Mesenchymal stem cell (in vitro differentiated cells and primary cell): Measurements from ENCODE around the gene CALCR.

Source experiments
- DNase-seq: peaks from one replicate; pipeline ENCODE4 v3.0.0-alpha.2; 2013
- H2AFZ ChIP-seq: one replicate; pipeline ENCODE4 v1.6.1; 2013; ENCODE audit warnings: low read depth, mild to moderate bottlenecking, control low read depth, inconsistent platforms, low read length, moderate library complexity
- H2AK5ac ChIP-seq: 2 replicates; pipeline ENCODE4 v1.6.1; 2013; ENCODE audit warnings: low read length, moderate library complexity, mild to moderate bottlenecking, inconsistent platforms; ENCODE audit not compliant: severe bottlenecking
- H2BK120ac ChIP-seq: one replicate; pipeline ENCODE4 v1.6.1; 2013; ENCODE audit warnings: low read depth, mild to moderate bottlenecking, inconsistent platforms, low read length, moderate library complexity
- H2BK12ac ChIP-seq, 2 experiments: one replicate each; pipeline ENCODE4 v1.6.1; 2013; ENCODE audit warnings: inconsistent platforms in 2 of 2, low read length in 2 of 2, mild to moderate bottlenecking in 2 of 2, moderate library complexity in 2 of 2, control low read depth in 1 of 2
- H2BK15ac ChIP-seq: one replicate; pipeline ENCODE4 v1.6.1; 2013; ENCODE audit warnings: mild to moderate bottlenecking, low read depth, inconsistent platforms; ENCODE audit not compliant: poor library complexity, severe bottlenecking
- H2BK5ac ChIP-seq: 2 replicates; pipeline ENCODE4 v1.6.1; 2013; ENCODE audit warnings: low read depth, mild to moderate bottlenecking, low read length, control low read depth, inconsistent platforms; ENCODE audit not compliant: poor library complexity, severe bottlenecking
- H3K14ac ChIP-seq, 2 experiments: one replicate each; pipeline ENCODE4 v1.6.1; 2013; ENCODE audit warnings: inconsistent platforms in 2 of 2, low read length in 2 of 2, control low read depth in 1 of 2, mild to moderate bottlenecking in 1 of 2, moderate library complexity in 1 of 2
- H3K18ac ChIP-seq, 2 experiments: one replicate each; pipeline ENCODE4 v1.6.1; 2013; ENCODE audit warnings: inconsistent platforms in 2 of 2, low read length in 2 of 2, control low read depth in 1 of 2, low read depth in 1 of 2, mild to moderate bottlenecking in 1 of 2
- H3K23ac ChIP-seq, 2 experiments: one replicate each; pipeline ENCODE4 v1.6.1; 2013; ENCODE audit warnings: inconsistent platforms in 2 of 2, low read length in 2 of 2, mild to moderate bottlenecking in 2 of 2, moderate library complexity in 2 of 2, control low read depth in 1 of 2
- H3K27ac ChIP-seq: 2 replicates; pipeline ENCODE4 v1.5.1; 2013; ENCODE audit warnings: mild to moderate bottlenecking, moderate library complexity, low read length, control low read depth, inconsistent platforms; ENCODE audit not compliant: poor library complexity, severe bottlenecking
- H3K27me3 ChIP-seq, 2 experiments: 2 replicates each; pipeline versions ENCODE4 v1.6.1 to v1.7.0; 2013; ENCODE audit warnings: low read length in 2 of 2, mild to moderate bottlenecking in 2 of 2, moderate library complexity in 2 of 2, control low read depth in 1 of 2, inconsistent platforms in 1 of 2; ENCODE audit not compliant: control insufficient read depth in 1 of 2, insufficient read depth in 1 of 2
- H3K36me3 ChIP-seq, 2 experiments: 2 replicates each; pipeline versions ENCODE4 v1.6.1 to v1.7.0; 2013; ENCODE audit warnings: low read length in 2 of 2, control low read depth in 1 of 2, inconsistent platforms in 1 of 2, low read depth in 1 of 2, mild to moderate bottlenecking in 1 of 2; ENCODE audit not compliant: insufficient read depth in 2 of 2, control insufficient read depth in 1 of 2
- H3K4ac ChIP-seq, 2 experiments: one replicate each; pipeline ENCODE4 v1.6.1; 2013; ENCODE audit warnings: inconsistent platforms in 2 of 2, low read length in 2 of 2, mild to moderate bottlenecking in 2 of 2, moderate library complexity in 2 of 2, control low read depth in 1 of 2, low read depth in 1 of 2
- H3K4me1 ChIP-seq: 2 replicates; pipeline ENCODE4 v1.6.1; 2013; ENCODE audit warnings: low read depth, low read length, control low read depth; ENCODE audit not compliant: control insufficient read depth, insufficient read depth
- H3K4me2 ChIP-seq: 2 replicates; pipeline ENCODE4 v1.6.1; 2013; ENCODE audit warnings: low read length, mild to moderate bottlenecking, inconsistent platforms; ENCODE audit not compliant: poor library complexity, severe bottlenecking
- H3K4me3 ChIP-seq, 2 experiments: 2 replicates each; pipeline versions ENCODE4 v1.5.1 to v1.7.0; 2013; ENCODE audit warnings: low read length in 2 of 2, mild to moderate bottlenecking in 2 of 2, control low read depth in 1 of 2, low read depth in 1 of 2; ENCODE audit not compliant: insufficient read depth in 1 of 2
- H3K79me1 ChIP-seq: replicated peaks from 2 replicates; pipeline ENCODE4 v1.6.1; 2013; ENCODE audit warnings: mild to moderate bottlenecking, control low read depth, low read length, inconsistent platforms; ENCODE audit not compliant: poor library complexity, severe bottlenecking
- H3K9ac ChIP-seq: 2 replicates; pipeline ENCODE4 v1.7.0; 2013; ENCODE audit warnings: mild to moderate bottlenecking, low read length, moderate library complexity
- H3K9me3 ChIP-seq: 2 replicates; pipeline ENCODE4 v1.7.0; 2013; ENCODE audit warnings: mild to moderate bottlenecking, low read length; ENCODE audit not compliant: control insufficient read depth
- H4K8ac ChIP-seq: one replicate; pipeline ENCODE4 v1.6.1; 2013; ENCODE audit warnings: inconsistent platforms, mild to moderate bottlenecking, low read length, moderate library complexity
- H4K91ac ChIP-seq: one replicate; pipeline ENCODE4 v1.6.1; 2013; ENCODE audit warnings: mild to moderate bottlenecking, low read length, inconsistent platforms
- WGBS: methylation state at CpG from one replicate; pipeline ENCODE4 v1.1.7; 2013; ENCODE audit warnings: mixed read lengths; 5-methylcytosine and 5-hydroxymethylcytosine counted together

The CALCR gene

GRCh38 chr7:93453262-93453661, 121.3 kb downstream of the CALCR start:
- Histone ChIP-seq H3K18ac (no peak overlapping the region), H2AFZ (no peak overlapping the region), H3K36me3 (no peaks in the 10 kb centered on the region), H3K23ac (no peak overlapping the region), H3K9me3 (no peaks in the 10 kb centered on the region), H3K4me1 (no peaks in the 10 kb centered on the region), H4K91ac (no peak overlapping the region), H2BK5ac (no peak overlapping the region), H3K4ac (no peak overlapping the region), H3K4me2 (no peak overlapping the region), H2AK5ac (no peak overlapping the region), H2BK15ac (no peak overlapping the region), H4K8ac (no peak overlapping the region), H3K27me3 (peaks cover 9 to 36% of the 10 kb centered on the region in 2 experiments), H2BK12ac (no peak overlapping the region), H3K4me3 (no peak overlapping the region), H3K9ac (no peak overlapping the region), H3K79me1 (no peaks in the 10 kb centered on the region), H3K14ac (no peak overlapping the region), H2BK120ac (no peak overlapping the region), H3K27ac (no peak overlapping the region)
- no peak for DNase-seq
- WGBS: 83% methylated on average over 4 of the region's 4 CpGs

- H3K4me3 ChIP-seq: no peak overlapping the region
- no peak overlapping the region for H3K9ac ChIP-seq
- H2BK5ac ChIP-seq: no peak overlapping the region
- no peak overlapping the region for H3K18ac ChIP-seq
- H2AFZ ChIP-seq: no peak overlapping the region
- no peak overlapping the region for H3K27ac ChIP-seq
- H2AK5ac ChIP-seq: no peak overlapping the region
- H3K27me3 ChIP-seq: peaks cover 4 to 24% of the 10 kb centered on the region in 2 experiments
- H3K79me1 ChIP-seq: no peaks in the 10 kb centered on the region
- no peak overlapping the region for H3K14ac ChIP-seq
- H3K4me2 ChIP-seq: no peak overlapping the region
- no peak overlapping the region for H3K4ac ChIP-seq
- no peak overlapping the region for H2BK12ac ChIP-seq
- H2BK120ac ChIP-seq: no peak overlapping the region
- H4K91ac ChIP-seq: no peak overlapping the region
- H3K36me3 ChIP-seq: no peaks in the 10 kb centered on the region
- H3K9me3 ChIP-seq: no peaks in the 10 kb centered on the region
- no CpG with 5 or more reads among the region's 1 CpG for WGBS
- H4K8ac ChIP-seq: no peak overlapping the region
- no peak for DNase-seq
- no peaks in the 10 kb centered on the region for H3K4me1 ChIP-seq
- H2BK15ac ChIP-seq: no peak overlapping the region
- H3K23ac ChIP-seq: no peak overlapping the region
Measured at GRCh38 chr7:93448176-93448575, 126.3 kb downstream of the CALCR start.

GRCh38 chr7:93447509-93447908, 127.0 kb downstream of the CALCR start:
- H2BK120ac ChIP-seq: no peak overlapping the region
- H2BK15ac ChIP-seq: no peak overlapping the region
- no peak overlapping the region for H3K4me3 ChIP-seq
- H3K9ac ChIP-seq: no peak overlapping the region
- no peaks in the 10 kb centered on the region for H3K79me1 ChIP-seq
- no peak overlapping the region for H3K18ac ChIP-seq
- no peaks in the 10 kb centered on the region for H3K9me3 ChIP-seq
- no peak overlapping the region for H3K27ac ChIP-seq
- no peak overlapping the region for H3K23ac ChIP-seq
- peaks cover 4 to 18% of the 10 kb centered on the region in 2 experiments for H3K27me3 ChIP-seq
- H2BK12ac ChIP-seq: no peak overlapping the region
- H3K14ac ChIP-seq: no peak overlapping the region
- H2AFZ ChIP-seq: no peak overlapping the region
- no peak overlapping the region for H4K8ac ChIP-seq
- DNase-seq: no peak
- H3K4me2 ChIP-seq: no peak overlapping the region
- H3K4me1 ChIP-seq: no peaks in the 10 kb centered on the region
- WGBS: 97% methylated on average over 2 of the region's 2 CpGs
- no peak overlapping the region for H2BK5ac ChIP-seq
- no peak overlapping the region for H4K91ac ChIP-seq
- no peaks in the 10 kb centered on the region for H3K36me3 ChIP-seq
- H3K4ac ChIP-seq: no peak overlapping the region
- no peak overlapping the region for H2AK5ac ChIP-seq

- no peak overlapping the region for H2BK12ac ChIP-seq
- peak; percentile 51 for DNase-seq
- H3K9ac ChIP-seq: no peak overlapping the region
- H3K27me3 ChIP-seq: peaks cover 8 to 9% of the 10 kb centered on the region in 2 experiments
- H3K79me1 ChIP-seq: no peaks in the 10 kb centered on the region
- 40% methylated on average over 4 of the region's 6 CpGs for WGBS
- no peak overlapping the region for H4K91ac ChIP-seq
- no peak overlapping the region for H3K4ac ChIP-seq
- no peak overlapping the region for H2AFZ ChIP-seq
- H2BK15ac ChIP-seq: no peak overlapping the region
- no peak overlapping the region for H3K27ac ChIP-seq
- H2AK5ac ChIP-seq: no peak overlapping the region
- H2BK5ac ChIP-seq: no peak overlapping the region
- H3K14ac ChIP-seq: no peak overlapping the region
- no peak overlapping the region for H3K4me2 ChIP-seq
- H4K8ac ChIP-seq: no peak overlapping the region
- H3K4me3 ChIP-seq: no peak overlapping the region
- H3K23ac ChIP-seq: no peak overlapping the region
- H3K4me1 ChIP-seq: no peaks in the 10 kb centered on the region
- no peak overlapping the region for H2BK120ac ChIP-seq
- H3K18ac ChIP-seq: no peak overlapping the region
- H3K9me3 ChIP-seq: no peaks in the 10 kb centered on the region
- H3K36me3 ChIP-seq: no peaks in the 10 kb centered on the region
Measured at GRCh38 chr7:93442478-93443224, 131.9 kb downstream of the CALCR start.
